GM21786 (cell line): Measurements from ENCODE around the gene RNASE8.
A peak's percentile ranks its signal among the peaks of the same experiment; 100 is the strongest.

Source experiments
- ATAC-seq: cut with Tn5 transposase; IDR thresholded peaks from one replicate; pipeline ENCODE4 v1.9.1; 2021; ENCODE audit not compliant: unreplicated experiment

Gene RNASE8

DNA sequence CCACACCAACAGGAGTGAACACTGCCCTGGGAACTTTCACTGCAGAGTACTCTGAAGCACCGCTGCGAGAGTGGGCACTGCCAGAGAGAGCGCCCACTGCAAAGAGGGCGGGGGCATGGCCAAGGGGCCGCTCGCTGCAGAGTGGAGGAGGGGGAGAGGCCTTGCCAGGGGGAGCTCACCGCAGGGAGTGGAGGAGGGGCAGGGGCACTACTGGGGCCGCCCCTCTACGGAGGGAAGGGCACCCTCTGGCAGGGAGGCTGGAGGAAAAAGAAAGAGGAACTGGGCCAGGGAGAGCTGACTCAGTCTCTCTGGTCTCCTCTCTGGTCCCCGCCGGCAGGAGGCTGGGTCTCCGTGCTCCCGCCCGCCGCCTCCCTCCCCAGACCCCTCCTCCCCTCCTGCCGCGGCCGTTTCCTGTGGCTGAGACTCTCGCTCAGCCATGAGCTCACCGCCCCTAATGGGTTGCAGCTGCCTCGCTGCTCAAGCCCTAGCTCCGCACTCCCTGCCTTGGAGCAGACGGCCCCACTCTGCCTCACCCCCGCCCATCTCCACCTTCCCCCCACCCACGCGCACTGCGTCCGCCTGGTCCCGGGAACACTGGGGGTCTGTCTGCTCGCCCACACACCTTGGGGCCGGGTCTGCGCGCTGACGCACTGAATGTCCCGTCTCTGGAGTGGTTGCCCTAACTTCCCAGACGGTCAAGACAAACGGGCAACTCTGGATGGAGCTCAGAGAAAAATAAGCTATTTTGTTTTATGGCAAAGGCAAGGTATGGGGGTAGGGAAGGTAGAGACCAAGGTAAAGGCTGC, 13.8 kb downstream of the RNASE8 start:
- ATAC-seq = peak; percentile 74

DNA sequence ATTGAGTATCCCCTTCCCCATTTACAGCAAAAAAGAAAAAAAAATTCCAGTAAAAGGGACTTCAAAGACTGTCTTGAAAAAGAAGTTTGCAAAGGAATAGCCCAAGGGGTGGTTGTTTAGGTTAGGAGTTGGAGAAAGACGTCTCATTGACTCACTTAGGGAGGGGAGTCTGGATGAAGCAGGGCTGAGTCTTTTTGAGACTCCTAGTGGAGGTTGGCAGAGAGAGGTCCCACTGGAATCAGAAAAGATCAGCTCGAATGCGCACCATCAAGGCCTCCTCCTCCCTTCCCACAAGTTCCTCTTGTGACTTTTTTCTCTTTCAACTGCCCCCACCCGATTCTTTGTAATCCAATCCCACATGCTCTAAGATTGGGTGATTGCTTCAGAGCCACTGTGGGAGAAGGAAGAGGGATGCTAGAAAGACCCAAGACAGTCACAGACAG, 14.4 kb downstream of the RNASE8 start:
- no peak for ATAC-seq

GRCh38 chr14:21072781-21073339, 15.2 kb downstream of the RNASE8 start:
- no peak for ATAC-seq

DNA sequence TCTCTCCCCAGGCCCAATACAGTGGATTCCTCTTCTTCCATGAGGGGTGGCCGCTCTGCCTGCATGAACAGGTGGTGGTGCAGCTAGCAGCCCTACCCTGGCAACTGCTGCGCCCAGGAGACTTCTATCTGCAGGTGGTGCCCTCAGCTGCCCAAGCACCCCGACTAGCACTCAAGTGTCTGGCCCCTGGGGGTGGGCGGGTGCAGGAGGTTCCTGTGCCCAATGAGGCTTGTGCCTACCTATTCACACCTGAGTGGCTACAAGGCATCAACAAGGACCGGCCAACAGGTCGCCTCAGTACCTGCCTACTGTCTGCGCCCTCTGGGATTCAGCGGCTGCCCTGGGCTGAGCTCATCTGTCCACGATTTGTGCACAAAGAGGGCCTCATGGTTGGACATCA, 16.3 kb downstream of the RNASE8 start:
- ATAC-seq = no peak

GRCh38 chr14:21074398-21075272, 17.0 kb downstream of the RNASE8 start:
- ATAC-seq = no peak

GRCh38 chr14:21075719-21076437, 18.3 kb downstream of the RNASE8 start:
- no peak for ATAC-seq

GRCh38 chr14:21077672-21078071, 20.1 kb downstream of the RNASE8 start:
- ATAC-seq = no peak

GRCh38 chr14:21078287-21078686, 20.7 kb downstream of the RNASE8 start:
- ATAC-seq = no peak

DNA sequence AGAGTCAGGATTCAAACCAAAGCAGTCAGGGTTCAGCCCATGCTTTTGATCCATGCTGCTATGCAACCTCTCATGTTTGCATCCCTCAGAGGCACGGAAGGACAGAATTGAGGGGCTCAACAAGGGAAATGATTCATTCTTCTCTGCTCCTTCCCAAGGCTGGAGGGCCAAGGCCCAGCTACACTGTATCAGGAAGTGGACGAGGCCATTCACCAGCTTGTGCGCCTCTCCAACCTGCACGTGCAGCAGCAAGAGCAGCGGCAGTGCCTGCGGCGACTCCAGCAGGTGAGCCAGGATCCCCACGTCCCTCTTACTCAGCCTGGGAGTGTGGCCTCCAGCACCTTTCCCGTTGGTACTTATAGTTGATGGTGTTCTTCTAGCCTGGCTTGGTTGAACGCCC, 21.1 kb downstream of the RNASE8 start:
- ATAC-seq = no peak

- ATAC-seq = no peak
Observed at GRCh38 chr14:21081521-21082142, 24.0 kb downstream of the RNASE8 start.

GRCh38 chr14:21083565-21084325, 26.1 kb downstream of the RNASE8 start:
- ATAC-seq = no peak

- ATAC-seq = no peak
Observed at GRCh38 chr14:21084396-21084795, 26.8 kb downstream of the RNASE8 start.

DNA sequence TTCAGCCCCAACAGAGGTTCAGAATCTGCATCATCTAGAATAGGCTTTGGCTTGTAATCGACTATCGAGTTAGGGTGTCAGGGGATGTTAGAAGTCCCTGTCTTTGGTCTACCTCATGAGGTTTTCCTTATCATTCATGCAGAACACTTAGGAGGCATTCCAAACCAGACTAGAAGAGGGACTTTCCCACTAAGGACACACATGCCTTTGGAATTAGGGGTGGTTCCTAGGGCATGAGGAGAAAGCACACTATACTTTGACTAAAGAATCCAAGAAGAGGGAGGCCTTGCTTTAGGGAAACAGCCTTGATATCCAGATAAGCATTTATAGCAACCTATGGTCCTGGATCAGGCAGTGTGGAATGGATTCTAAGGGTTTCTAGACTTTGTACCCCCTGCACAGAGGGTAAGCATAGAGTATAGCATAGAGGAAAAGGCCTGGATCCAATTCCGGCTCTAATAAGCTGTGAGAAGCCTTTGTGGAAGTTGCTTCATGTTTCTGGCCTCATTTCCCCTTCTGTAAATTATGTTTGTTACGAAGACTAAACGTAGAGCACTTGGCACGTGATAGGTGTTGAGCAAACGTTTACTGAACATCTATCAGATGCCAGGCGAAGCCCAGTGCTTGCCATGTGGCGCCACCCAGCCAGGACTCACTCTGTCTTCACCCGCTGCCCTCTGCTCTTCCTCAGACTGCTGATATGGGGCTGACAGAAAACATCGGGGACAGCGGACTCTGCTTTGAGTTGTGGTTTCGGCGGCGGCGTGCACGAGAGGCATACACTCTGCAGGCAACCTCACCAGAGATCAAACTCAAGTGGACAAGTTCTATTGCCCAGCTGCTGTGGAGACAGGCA, 27.6 kb downstream of the RNASE8 start:
- ATAC-seq = no peak

DNA sequence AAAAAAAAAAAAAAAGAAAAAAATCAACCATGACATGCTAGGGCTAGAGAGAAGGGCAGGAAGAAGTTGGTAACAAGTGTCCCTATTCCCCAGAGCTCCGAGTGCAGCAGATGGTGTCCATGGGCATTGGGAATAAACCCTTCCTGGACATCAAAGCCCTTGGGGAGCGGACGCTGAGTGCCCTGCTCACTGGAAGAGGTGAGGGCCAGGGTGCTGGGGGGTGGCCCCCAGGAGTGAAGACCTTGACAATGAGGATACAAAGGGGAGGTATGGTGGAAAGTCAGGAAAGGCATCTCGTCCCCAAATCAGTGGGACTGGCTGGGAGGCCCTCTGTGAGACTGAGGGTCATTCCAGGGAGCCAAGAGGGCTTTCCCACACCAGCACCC, 29.3 kb downstream of the RNASE8 start:
- ATAC-seq = no peak

- peak; percentile 31 for ATAC-seq
Observed at GRCh38 chr14:21087294-21088091, 29.9 kb downstream of the RNASE8 start.

DNA sequence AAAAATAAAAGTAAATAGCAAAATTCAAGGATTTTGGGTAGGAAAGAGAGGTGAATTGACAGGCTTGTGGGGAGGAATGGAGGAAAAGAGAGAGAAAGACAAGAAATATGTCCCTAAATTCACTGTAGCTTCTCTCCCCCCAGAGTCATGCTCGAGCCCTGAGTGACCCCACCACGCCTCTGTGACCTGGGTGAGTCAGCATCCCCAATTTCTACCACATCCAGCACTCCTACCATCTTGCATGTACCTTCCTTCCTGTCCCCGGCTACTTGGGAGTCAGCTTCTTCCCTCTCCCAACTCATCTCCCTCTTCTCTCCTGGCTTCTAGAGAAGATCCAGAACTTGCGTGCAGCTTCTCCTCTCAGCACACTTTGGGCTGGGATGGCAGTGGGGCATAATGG, 31.1 kb downstream of the RNASE8 start:
- ATAC-seq = no peak

- ATAC-seq = no peak
Observed at GRCh38 chr14:21089271-21089670, 31.6 kb downstream of the RNASE8 start.

GRCh38 chr14:21089877-21090193, 32.2 kb downstream of the RNASE8 start:
- no peak for ATAC-seq
